ENCODE measurements around the gene TMTC2.

GRCh38 chr12:83099436-83099835 is 412.7 kb downstream of the TMTC2 start:
- no peak for TF ChIP-seq ZNF274 (IDR thresholded peaks at IDR 0.05; ENCODE audit: low read depth, low read length)
- TF ChIP-seq SUZ12 (IDR thresholded peaks at IDR 0.05; ENCODE audit: extremely low read depth, insufficient read depth, insufficient read length): no peak
